MG63 (cell line): ENCODE measurements around the gene KRTAP8-1. TPM values are rescaled to one million over a fixed set of nuclear protein-coding genes. Genes with fewer than 3 reads are reported as not detected.

Experiments
- DNase-seq: peaks from one replicate; pipeline ENCODE4 v3.0.0-alpha.2; 2020
- H3K27me3 ChIP-seq: fragments of 250-450 bp; sonication (Bioruptor Pico); 2 replicates; pipeline ENCODE4 v1.5.1; 2020; ENCODE audit warnings: mild to moderate bottlenecking, moderate library complexity
- H3K36me3 ChIP-seq: fragments of 250-450 bp; sonication (Bioruptor Pico); 2 replicates; pipeline ENCODE4 v1.5.1; 2020; ENCODE audit warnings: mild to moderate bottlenecking, moderate library complexity
- H3K4me3 ChIP-seq: fragments of 250-450 bp; sonication (Bioruptor Pico); 2 replicates; pipeline ENCODE4 v1.5.1; 2020; ENCODE audit warnings: mild to moderate bottlenecking, moderate library complexity
- H3K9me3 ChIP-seq: fragments of 250-450 bp; sonication (Bioruptor Pico); 2 replicates; pipeline ENCODE4 v1.5.1; 2020; ENCODE audit warnings: mild to moderate bottlenecking, moderate library complexity
- total RNA-seq: library from RNA; depleted of rRNA; stranded (reverse); fragments of >200 nt; shearing (Covaris generic); gene quantifications from 2 replicates; pipeline ENCODE4 v1.2.3, GENCODE V29; 2014; ENCODE audit warnings: low replicate concordance; rRNA removed

Gene KRTAP8-1, protein sequence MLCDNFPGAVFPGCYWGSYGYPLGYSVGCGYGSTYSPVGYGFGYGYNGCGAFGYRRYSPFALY
- total RNA-seq, result not detected in 2 replicates

DNA sequence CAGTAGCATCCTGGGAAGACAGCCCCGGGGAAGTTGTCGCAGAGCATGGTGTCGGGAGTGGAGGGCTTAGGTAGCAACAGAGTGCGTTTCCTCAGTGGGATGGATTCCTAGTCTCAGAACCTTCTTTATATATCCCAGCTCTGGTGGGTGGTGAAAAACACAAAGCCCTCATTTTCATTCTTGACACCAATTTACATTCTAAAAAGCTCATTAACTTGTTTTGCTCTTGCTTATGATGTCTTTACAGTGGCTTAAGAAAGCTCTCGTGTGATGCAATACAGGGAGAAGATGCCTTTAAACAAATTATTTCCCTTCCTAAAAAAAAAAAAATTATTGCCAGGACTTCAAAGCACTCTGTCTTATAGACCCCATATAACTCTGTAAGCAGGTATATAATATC lies at the start of gene KRTAP8-1:
Gene KRTAP8-1, minus strand, starts transcription at position 101 of the 400 bp plus-strand sequence. Its CDS starts 54 bp downstream, at position 47.
- no peak for DNase-seq
- Histone ChIP-seq H3K36me3 (no peaks in the 10 kb centered on the region), H3K27me3 (no peaks in the 10 kb centered on the region), H3K4me3 (no peak within 1 kb of the TSS), H3K9me3 (no peaks in the 10 kb centered on the region)

DNA sequence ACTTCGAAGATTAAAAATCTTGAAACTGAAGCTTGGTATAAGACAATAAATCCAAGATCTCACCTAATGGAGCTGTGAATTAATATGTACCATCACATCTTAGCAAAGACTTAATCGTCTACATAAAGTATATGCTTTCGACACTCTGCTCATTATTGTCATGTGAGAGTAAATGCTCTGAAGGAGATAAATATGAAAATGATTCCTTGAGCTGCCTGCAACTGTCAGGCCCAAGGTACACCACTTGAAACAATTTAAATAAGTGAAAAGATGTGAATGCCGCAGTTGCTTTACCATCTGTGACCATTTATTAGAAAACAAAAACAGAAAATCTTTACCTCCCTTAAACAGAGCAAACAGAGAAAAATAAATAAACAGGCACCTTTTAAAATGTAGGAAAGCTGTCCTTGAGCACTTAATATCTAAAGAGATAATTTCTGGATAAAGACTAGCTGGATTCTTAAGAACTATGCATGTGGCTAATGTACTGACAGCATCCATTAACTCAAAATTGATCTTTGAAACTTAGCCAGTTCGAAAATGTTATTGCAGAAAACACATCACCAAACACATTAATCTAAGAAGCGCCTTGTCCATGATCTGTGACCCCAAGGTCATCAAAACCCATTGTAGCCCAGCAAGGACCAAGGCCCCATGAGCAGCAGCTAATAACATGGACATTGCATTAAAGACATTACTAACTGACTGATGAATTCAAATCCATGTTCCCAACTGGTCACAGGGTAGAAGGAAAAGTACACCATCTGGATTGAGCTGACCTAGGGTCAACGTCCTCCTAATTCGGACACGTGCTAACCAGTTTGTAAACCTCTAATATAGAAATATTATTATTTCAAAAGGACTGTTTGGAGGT lies 34.8 kb upstream of the KRTAP8-1 start:
- H3K27me3 ChIP-seq, result no peaks in the 10 kb centered on the region
- DNase-seq, result no peak
- no peaks in the 10 kb centered on the region for H3K36me3 ChIP-seq
- H3K9me3 ChIP-seq, result no peaks in the 10 kb centered on the region
- H3K4me3 ChIP-seq, result no peak overlapping the region

DNA sequence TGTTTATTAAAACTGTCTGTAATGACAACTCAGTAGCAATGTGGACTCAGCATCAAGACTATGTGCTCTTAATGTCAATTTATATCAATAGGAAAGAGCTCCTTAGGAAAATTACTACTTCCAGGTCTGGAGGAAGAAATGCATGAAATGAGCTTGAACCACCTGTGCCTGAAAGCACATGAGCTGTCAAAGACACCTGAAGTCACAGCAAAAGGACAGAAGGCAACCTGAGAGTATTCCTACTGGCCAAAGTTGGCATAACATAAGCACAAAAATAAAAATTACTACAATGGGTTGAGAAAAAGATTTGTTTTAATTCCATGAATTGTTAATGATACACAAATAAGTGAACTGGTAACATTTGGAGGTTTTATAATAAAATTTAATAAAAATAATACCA lies 29.9 kb upstream of the KRTAP8-1 start:
- Histone ChIP-seq H3K9me3 (no peaks in the 10 kb centered on the region), H3K4me3 (no peak overlapping the region), H3K36me3 (no peaks in the 10 kb centered on the region), H3K27me3 (no peaks in the 10 kb centered on the region)
- DNase-seq, result no peak

DNA sequence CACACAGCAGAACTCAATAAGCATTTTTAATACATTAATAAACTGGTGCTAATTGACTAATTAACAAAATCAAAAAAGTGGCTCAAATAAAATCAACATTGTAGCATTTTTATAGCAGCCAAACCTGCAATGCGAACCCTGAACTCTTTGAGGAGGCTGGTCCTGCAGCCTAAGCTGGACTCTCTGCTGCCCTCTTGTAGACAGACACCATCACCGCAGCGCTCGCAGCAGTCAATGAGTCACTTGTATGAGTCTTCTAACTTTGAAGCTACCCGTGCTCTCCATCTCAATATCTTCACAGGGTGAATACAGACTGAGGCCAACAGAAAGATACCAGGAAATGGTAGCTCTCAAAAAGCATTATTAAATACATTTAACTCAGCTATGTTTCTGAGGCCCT lies 26.2 kb upstream of the KRTAP8-1 start:
- Histone ChIP-seq H3K27me3 (no peaks in the 10 kb centered on the region), H3K9me3 (no peaks in the 10 kb centered on the region), H3K36me3 (no peaks in the 10 kb centered on the region), H3K4me3 (no peak overlapping the region)
- peak; percentile 47 for DNase-seq

DNA sequence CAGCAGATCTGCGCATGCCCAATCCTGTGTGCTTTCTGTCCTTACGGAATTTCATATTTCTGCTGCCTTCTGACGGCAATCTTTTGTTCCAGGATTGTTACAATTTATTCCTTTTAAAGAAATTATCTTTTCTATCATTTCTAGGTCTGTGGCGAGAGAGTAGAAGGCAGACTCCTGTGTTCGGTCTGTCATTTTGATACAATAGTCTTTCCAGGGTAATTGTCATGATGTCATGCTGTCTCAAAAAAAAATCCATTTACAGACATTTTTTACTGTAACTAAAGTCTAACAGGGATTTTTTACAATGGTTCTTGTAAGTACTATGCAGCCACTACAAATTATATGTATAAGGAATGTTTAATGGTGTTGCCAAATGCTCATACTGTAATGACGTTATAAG lies 25.5 kb upstream of the KRTAP8-1 start:
- DNase-seq, result no peak
- no peaks in the 10 kb centered on the region for H3K27me3 ChIP-seq
- no peak overlapping the region for H3K4me3 ChIP-seq
- no peaks in the 10 kb centered on the region for H3K9me3 ChIP-seq
- H3K36me3 ChIP-seq, result no peaks in the 10 kb centered on the region

DNA sequence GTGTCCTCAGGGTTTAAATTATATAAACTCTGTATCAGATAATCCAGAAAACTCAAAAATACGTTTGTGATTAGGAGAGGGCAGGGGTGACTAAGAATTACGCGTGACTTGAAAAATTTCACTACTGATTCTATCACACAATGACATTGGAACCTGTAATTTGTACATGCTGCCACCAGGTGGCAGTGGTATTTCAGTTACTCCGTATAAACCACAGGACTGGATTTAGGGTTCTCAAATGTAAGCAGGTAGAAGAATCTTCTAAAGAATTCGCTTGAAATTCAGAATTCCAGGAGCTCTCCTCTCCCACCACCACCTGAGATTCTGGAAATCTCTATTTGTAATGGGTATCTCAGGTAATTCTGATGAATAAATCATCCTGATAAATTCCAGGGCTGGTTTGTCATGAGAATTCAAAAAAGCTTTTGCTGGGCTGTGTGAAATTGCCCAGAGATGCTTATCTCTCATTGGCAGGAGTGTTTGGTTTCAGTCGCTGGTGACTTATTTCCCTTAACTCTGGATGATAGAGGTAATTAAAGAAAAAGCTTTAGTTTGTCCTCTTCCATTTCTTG lies 18.2 kb upstream of the KRTAP8-1 start:
- Histone ChIP-seq H3K27me3 (no peaks in the 10 kb centered on the region), H3K36me3 (no peaks in the 10 kb centered on the region), H3K9me3 (peaks cover 8% of the 10 kb centered on the region; the same call in 1 of the 2 replicates), H3K4me3 (no peak overlapping the region)
- no peak for DNase-seq

DNA sequence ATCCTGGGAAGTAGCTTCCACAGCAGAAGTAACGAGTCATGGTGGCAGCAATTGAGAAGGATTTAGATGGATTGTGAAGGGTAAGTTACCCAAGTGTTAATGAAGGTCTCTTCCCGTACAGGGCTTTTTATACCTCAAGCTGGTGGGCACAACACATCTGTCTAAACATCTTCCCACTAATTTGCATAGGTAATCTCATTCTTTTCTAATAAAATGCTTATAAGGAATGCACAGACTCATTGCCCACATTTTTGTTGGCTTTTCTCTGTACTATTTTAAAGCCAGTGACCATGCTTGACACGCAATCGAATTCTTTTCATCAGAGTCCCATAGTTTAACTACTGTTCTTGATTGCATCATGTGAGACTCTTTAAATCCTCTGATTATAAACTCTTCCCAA lies 16.6 kb upstream of the KRTAP8-1 start, which contains the start of gene KRTAP7-1:
Gene KRTAP7-1, minus strand, starts transcription at position 101 of the 400 bp plus-strand sequence. Its CDS starts 61 bp downstream, at position 40.
- Histone ChIP-seq H3K27me3 (no peaks in the 10 kb centered on the region), H3K9me3 (peaks cover 8% of the 10 kb centered on the region; the same call in 1 of the 2 replicates), H3K4me3 (no peak within 1 kb of the TSS), H3K36me3 (no peaks in the 10 kb centered on the region)
- no peak for DNase-seq

DNA sequence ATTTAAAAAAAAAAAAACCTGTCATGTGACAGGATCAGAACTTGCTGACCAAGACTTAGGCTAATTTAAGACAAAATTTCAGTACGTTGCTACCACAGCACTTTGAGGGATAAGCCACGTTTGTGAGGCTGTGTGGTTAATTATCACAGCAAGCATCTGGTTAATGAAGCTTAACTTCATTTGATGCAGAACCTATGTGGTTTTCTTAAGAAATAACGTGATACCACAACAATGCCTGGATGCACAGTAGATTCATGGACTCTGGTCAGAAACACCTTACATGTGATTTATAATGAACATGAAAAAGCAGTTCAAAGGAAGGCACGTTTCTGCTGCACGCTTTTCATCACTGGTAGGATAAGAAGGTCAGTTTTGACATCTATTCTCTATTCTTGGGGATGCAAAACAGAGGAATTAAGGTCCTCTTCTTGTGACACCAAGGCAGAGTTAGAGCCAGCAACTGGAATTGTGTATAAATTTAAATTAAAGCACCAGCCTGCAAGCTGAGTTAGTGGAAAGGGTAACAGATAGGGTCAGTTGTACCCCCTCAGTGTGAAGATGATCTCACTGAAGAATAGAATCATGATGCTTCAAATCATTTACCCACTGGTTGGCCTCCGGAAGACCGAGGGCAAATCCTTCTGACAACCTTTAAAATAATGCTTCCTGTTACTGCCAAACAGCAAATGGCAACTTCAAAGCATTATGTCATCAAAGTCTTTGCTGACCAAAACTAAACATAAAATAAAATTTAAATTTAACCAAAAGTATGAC lies 6.0 kb upstream of the KRTAP8-1 start:
- H3K36me3 ChIP-seq, result no peaks in the 10 kb centered on the region
- H3K9me3 ChIP-seq, result no peaks in the 10 kb centered on the region
- no peak overlapping the region for H3K4me3 ChIP-seq
- DNase-seq, result no peak
- no peaks in the 10 kb centered on the region for H3K27me3 ChIP-seq

DNA sequence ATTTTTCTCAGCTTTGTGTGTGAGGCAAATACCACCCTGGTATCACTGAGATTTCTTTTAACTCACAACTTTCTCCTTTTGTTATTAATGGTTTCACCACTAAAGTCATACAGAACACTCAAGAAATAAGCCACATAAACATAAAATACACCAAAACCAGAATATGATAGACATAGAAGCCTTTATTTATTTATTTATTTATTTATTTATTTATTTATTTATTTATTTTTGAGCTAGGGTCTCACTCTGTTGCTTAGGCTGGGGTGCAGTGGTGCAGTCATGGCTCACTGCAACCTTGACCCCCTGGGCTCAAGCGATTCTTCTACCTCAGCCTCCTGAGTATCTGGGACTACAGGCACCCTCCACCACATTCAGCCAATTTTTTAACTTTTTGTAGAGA lies 12.5 kb downstream of the KRTAP8-1 start:
- H3K9me3 ChIP-seq, result no peaks in the 10 kb centered on the region
- no peak for DNase-seq
- no peak overlapping the region for H3K4me3 ChIP-seq

DNA sequence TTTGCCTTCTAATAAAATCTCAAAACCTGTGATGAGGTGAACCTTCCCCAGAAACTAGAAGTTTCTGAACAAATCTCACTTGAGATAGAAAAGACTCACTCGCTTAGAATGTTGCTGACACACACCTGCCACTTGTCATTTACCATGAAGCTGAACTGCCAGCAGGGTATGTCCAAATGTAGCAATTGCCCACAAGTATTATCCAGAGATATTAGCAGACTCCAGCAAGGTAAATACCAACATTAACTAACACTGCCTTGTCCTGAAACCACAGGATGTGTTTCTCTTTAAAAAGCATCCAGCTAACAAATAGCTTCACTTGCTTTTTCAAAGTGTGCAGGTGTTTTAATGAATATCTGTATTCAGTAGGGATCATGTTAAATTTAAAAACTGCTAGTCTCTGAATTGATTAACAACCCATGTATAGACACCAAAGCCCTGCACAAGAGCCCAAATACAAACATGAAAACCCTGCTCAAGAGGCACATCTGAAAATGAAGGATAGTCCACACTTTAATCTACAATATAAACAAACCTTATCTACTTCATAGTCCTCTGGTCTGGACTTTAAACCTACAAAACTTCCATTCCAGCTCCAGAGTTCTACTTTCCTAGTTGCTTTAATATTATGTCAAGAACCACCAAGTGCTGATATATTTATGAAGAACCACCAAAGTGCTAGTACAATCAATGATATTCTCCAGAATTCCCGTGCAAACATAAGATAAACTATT lies 19.3 kb downstream of the KRTAP8-1 start:
- Histone ChIP-seq H3K4me3 (no peak overlapping the region), H3K27me3 (no peaks in the 10 kb centered on the region), H3K36me3 (no peaks in the 10 kb centered on the region), H3K9me3 (no peaks in the 10 kb centered on the region)
- DNase-seq, result no peak

More for the DNA sequence above, 12.5 kb downstream of the KRTAP8-1 start:
- Histone ChIP-seq H3K36me3 (no peaks in the 10 kb centered on the region), H3K27me3 (no peaks in the 10 kb centered on the region)

DNA sequence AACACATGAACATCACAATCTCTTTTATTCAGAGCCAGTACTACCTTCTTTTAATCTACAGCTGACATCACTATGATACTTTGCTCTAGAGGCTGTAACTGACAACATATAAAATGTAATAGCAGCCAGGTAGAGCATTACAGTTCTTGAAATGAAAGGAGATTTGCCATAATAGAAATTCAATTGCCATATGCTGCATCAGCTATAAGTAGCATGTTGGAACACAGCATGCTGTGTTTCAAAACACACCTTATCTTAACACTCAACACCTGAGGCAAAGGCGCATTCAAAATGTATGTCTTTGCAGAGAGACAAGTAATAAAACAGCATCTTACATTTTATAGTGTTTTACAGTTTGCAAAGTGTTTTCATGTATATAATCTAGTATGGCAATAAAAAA lies 33.8 kb downstream of the KRTAP8-1 start:
- no peak for DNase-seq
- Histone ChIP-seq H3K9me3 (no peaks in the 10 kb centered on the region), H3K27me3 (no peaks in the 10 kb centered on the region), H3K36me3 (no peaks in the 10 kb centered on the region), H3K4me3 (no peak overlapping the region)

DNA sequence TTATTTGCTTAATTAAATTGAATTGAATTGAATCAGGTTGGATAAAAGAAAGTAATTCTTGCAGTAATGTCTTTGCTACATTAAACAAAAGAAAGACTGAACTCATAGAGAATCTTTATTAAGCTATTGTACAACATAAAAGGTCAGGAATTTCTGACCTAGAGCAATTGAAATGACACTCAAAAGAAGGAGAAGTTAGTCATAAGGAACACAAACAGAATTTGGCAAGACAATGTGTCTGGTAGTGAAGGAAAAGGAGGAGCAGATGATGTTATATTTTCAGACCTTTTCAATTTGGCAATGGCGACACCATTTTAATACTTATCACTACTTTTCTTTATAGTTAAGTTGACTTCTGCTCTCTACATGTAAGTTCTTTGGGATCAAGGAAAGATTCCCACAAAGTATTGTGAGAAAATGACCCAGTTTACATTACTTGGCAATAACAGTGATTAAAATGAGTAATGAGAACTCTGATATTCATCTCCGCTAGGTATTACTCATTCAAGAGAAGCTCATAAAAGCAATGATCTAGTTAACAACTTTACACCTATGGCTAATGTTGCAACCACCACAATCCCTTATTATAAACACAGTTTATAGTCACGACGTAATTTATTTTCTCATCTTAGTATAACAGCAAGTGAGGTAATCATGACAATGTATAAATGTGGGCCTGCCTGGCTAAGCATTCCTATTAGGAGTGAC lies 43.2 kb downstream of the KRTAP8-1 start:
- DNase-seq, result no peak
- Histone ChIP-seq H3K27me3 (no peaks in the 10 kb centered on the region), H3K4me3 (no peak overlapping the region), H3K9me3 (no peaks in the 10 kb centered on the region), H3K36me3 (no peaks in the 10 kb centered on the region)

Other genes with a start within 250 kb of the KRTAP8-1 start
- not detected in 2 replicates for gene KRTAP22-2, start 222.9 kb downstream of the KRTAP8-1 start, total RNA-seq
- not detected in 2 replicates for gene KRTAP6-3, start 220.8 kb downstream of the KRTAP8-1 start, total RNA-seq
- not detected in 2 replicates for gene KRTAP6-2, start 214.4 kb downstream of the KRTAP8-1 start, total RNA-seq
- not detected in 2 replicates for gene KRTAP22-1, start 212.2 kb downstream of the KRTAP8-1 start, total RNA-seq
- gene KRTAP6-1, start 199.3 kb downstream of the KRTAP8-1 start, total RNA-seq, result not detected in 2 replicates
- gene KRTAP20-1, start 196.8 kb downstream of the KRTAP8-1 start, total RNA-seq, result not detected in 2 replicates
- gene KRTAP20-4, start 192.6 kb downstream of the KRTAP8-1 start, total RNA-seq, result not detected in 2 replicates
- gene KRTAP20-2, start 178.1 kb downstream of the KRTAP8-1 start, total RNA-seq, result not detected in 2 replicates
- not detected in 2 replicates for gene KRTAP20-3, start 170.4 kb downstream of the KRTAP8-1 start, total RNA-seq
- gene KRTAP21-3, start 94.5 kb downstream of the KRTAP8-1 start, total RNA-seq, result not detected in 2 replicates
- not detected in 2 replicates for gene KRTAP21-2, start 66.0 kb downstream of the KRTAP8-1 start, total RNA-seq
- not detected in 2 replicates for gene KRTAP21-1, start 57.8 kb downstream of the KRTAP8-1 start, total RNA-seq
- gene KRTAP7-1, start 16.5 kb upstream of the KRTAP8-1 start, total RNA-seq, result not detected in 2 replicates
- gene KRTAP11-1, start 68.3 kb upstream of the KRTAP8-1 start, total RNA-seq, result not detected in 2 replicates
- gene KRTAP19-8, start 225.2 kb upstream of the KRTAP8-1 start, total RNA-seq, result not detected in 2 replicates